Loucy (cell line): ENCODE results near the gene SORCS2.

ENCODE experiments used
- CTCF ChIP-seq: fragments of 200-600 bp; sonication (generic); conservative IDR thresholded peaks from 2 replicates; pipeline ENCODE4 v1.5.1; 2014; ENCODE audit warnings: mild to moderate bottlenecking, antibody characterized with exemption, low read length
- EZH2phosphoT487 ChIP-seq: fragments of 200-600 bp; IDR thresholded peaks from 2 replicates; pipeline ENCODE4 v1.6.1; 2018; ENCODE audit warnings: antibody characterized with exemption, mild to moderate bottlenecking, moderate library complexity, borderline replicate concordance

GRCh38 chr4:7426525-7427171 lies 234.3 kb downstream of the SORCS2 start:
- no peak for TF ChIP-seq CTCF
- TF ChIP-seq EZH2phosphoT487: no peak
